ENCODE data around the gene TEX2.

- TF ChIP-seq CTCF (conservative IDR thresholded peaks at IDR 0.05) = no peak
- TF ChIP-seq EZH2 (IDR thresholded peaks at IDR 0.05; ENCODE audit: low read depth) = no peak
Observed at GRCh38 chr17:64256913-64257807, 5.9 kb downstream of the TEX2 start.

Data from PC-9 (cell line).